ENCODE results near the gene DNMBP.
A peak's percentile ranks its signal among the peaks of the same experiment; 100 is the strongest.
"Not testable (repeated sequence)": the region's sequence is repeated elsewhere in the genome, so short reads cannot be mapped to it uniquely, and the experiment has no call there.

The DNMBP gene

DNA sequence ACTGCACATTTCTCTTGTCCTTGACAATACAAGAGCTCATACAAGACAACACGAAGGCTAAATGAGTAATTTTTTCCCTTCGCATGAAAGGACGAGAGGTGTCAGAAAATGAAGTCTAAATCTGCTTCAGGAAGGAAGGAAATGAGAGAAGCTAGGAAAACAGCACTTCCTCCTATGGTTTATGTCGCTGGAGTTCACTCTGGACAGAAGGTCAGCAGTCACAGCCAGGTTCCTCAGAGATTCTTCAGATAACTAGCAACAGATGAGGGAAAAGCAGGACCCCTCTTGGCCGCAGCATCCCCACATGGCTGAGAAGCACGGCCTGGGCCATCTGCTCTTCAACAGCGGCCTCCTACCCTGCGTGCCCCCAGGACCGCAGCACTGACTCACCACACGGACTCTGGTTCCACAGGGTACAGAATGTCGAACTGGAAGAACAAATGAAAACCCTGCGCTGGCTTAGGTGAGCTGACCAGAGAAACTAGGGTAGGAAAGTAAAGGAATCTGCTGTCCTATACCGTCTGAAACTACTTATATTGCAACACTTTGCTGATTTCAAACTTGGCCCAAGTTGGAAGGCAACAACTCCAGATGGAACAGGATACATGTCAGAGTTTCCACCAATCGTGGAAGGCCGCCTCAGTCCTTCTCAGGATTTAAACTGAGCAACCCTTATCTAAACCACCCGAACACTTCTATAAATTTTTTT, 26.3 kb downstream of the DNMBP start:
- DNase-seq = no peak

DNA sequence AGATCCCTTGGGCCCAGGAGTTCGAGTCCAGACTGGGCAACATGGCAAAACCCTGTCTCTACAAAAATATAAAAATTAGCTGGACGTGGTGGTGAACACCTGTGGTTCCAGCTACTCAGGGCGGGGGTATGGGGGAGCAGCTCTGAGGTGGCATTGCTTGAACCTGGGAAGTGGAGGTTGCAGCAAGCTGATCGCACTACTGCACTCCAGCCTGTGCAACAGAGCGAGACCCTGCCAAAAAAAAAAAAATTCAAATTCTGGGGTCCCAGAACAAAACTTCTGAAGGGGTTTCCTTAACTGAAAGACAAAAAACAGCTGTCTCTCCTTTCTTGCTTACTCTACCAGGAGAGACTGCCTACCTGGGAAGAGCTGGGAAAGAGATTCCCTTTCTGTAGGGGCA, 27.0 kb downstream of the DNMBP start:
- no peak for DNase-seq

DNA sequence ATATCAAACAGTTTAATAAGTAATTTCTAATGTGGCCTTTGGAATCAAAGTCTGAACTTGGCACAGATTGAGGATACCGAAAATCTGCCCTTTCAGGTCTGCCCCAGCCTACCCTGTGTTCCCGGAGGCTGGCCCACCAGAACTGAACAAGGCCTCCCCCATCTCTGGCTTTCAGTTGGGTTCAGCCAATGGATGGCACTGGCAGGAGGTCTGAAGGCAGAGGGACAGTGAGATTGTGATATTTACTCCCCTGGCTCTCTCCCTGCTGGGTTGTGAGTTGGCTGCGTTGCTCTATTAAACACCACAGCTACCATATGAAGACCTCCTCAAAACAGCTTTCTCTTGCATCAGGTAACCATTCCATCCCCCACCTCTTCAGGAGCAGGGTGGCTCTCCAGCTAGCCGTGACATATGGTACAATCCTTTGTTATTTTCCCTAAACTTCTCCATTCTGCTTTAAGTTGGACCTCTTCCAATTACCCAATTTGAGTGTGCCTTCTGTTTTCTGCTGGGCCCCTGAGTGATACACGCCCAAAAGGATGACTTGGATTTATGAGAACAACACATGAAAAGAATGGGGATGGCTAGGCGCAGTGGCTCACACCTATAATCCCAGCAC, 28.1 kb downstream of the DNMBP start:
- no peak for DNase-seq

DNA sequence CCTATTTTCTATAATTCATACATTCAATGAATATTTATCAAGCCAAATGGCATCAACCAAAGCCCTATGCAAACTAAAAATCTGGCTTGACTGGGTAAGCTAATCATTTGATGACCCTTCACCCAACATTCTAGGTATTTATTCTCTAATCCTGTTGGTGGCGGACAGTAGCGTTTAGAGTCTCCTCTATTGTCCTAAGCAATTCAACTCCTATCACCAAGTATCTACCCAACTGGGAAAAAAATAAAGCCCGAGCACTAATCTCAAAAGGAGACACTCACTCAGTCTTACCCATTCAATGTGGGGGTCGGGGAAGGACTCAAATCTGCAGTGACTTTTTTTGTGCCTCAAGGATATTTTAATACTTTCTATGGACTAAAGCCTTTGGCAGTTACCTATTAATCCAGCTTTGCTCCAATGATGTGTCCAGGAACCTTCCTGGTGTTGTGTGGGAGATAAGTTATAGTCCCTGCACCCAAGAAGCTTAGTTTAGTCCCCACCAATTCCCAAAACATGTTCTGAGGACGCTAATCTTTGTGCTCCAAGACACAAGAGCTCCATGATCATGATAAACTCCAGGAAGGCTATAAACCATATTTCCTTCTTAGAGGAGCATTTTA, 30.6 kb downstream of the DNMBP start:
- no peak for DNase-seq

DNA sequence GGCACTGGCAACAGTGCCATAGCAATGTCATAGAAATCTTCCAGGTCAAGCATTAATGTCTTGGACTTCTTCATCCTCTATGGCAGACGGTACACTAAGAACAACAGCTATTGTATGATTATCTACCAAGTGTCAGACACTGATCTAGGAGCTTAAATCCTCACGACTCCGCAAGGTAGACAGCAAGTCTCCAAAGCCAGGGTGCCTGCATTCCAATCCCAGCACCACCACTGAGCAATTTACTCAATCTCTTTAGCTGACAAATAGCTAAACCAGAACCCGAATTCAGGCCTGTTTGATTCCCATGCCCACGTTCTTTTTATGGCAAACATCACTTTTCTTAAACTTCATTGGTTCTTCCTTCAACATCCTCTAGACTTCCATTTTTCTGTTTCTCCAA, 31.8 kb downstream of the DNMBP start:
- DNase-seq = no peak

DNA sequence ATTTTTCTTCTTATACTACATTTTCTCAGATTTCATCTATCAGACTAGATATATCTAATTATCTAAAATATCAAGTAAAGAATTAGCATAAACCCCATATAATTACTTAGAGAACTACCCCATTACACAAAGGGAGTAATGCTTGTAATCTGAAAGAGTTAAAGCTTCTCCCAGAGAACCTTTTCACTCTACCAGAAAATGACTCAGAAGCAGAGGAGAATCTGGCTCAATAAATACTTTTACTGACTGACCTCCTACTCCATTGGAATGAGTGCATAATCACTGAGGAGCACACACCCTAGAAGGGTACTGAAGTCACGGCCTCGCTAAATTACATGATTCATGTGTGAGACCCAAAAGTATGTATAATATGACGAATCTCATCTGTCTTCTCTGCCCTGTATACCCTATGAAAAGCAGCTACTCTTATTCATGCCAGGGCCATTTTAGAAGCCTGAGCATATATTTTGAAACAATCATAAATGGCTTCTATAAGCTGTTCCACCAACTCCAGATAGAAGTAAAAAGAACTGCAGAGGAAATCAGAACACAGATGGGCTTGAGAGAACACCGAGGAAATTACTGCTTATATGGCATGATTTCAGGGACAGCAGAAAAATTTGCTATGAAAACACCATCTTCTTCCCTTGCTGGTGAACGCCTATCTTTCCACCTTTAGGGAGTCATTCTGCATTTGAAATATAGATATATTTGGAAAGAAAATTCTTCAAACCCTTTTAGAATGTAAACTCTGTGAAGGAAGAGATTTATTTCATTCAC, 32.7 kb downstream of the DNMBP start:
- no peak for DNase-seq

DNA sequence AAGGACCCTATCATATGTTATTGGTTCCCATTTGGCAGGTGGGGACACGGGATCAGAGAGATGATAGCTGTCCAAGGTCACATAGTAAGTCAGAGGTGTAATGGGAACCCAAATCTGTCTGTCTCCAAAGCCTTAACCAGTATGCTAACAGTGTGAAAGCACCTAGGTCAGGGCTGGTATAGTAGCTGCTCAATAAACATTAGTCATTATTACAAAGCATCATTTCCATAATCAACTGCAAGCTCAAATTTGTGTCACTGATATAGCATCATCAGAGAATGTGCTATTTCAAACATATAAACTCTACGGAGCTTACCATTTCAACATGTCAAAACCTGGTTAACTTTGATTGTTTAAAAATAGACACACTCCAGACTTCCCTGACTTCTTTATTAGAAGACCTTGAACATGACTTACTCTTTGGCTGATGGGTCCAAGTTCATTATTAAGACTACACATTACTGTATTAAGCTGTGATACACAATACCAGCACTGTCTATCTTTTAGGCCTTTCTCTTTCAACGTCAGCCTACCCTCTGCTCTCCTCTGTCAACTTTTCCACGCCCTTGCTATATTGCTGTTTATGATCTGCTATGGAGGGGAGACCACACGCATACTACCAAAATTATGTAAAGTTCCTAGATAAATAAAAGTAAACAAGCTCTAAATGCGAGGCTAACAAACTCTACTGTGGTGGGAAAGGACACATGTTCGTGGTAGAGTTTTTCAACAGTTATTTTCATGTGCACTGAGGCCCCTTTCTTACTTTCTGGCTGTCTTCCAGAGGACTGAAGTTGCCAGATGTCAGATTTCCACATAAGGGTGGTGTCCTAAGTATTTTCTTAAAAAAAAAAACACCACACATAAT, 33.6 kb downstream of the DNMBP start:
- no peak for DNase-seq

DNA sequence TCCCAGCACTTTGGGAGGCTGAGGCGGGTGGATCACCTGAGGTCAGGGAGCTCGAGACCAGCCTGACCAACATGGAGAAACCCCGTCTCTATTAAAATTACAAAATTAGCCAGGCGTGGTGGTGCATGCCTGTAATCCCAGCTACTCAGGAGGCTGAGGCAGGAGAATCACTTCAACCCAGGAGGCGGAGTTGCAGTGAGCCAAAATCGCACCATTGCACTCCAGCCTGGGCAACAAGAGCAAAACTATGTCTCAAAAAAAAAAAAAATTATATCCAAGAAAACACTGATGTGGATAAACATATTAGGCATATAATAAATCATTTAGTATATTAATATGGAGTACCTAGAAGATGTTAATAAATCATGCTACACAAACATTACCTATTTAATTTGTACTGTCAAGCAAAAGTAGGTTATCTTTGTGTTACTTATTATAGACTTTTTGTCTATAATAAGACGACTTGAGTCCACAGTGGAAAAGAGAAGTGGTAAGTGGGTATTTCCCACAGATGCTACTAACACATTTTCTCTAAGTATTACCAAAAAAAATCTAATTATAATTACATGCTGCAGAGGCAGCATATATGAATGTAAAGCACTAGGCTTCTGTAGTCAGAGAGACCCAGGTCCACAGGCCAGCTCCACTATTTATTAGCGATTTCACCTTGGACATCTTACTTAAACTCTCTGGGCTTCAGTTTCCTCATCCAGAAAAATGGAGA, 34.5 kb downstream of the DNMBP start:
- no peak for DNase-seq

DNA sequence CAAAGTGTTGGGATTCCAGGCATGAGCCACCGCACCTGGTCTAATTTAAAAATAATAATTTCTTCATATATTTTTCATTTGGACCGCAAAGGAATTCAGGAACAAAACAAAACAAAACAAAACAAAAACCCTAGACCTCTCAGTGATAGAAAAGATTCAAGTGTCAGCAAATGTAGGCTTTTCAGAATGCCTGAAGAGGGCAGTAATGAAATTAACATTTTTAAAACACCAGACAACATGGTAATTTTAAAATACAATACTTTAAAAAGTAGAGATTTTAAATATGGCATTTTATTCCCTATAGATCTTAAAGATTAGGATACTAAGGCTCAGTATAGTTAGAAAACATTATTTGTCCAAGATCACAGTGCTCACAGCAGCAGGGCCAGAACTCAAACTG, 36.6 kb downstream of the DNMBP start:
- DNase-seq = no peak

DNA sequence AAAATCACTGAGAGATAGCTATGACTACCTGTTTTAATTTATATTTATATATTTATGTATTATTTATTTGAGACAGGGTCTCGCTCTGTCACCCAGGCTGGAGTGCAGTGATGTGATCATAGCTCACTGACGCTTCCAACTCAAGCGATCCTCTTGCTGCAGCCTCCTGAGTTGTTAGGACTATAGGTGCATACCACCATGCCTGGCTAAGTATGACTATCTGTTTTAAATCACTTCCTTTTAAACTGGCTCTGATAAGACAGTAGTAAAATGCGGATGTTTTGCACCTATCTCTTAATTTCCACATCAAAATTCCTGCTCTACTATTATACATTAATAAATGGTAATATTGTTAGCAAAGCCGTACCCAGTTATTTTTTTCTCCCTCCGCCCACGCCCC, 41.8 kb downstream of the DNMBP start:
- no peak for DNase-seq

DNA sequence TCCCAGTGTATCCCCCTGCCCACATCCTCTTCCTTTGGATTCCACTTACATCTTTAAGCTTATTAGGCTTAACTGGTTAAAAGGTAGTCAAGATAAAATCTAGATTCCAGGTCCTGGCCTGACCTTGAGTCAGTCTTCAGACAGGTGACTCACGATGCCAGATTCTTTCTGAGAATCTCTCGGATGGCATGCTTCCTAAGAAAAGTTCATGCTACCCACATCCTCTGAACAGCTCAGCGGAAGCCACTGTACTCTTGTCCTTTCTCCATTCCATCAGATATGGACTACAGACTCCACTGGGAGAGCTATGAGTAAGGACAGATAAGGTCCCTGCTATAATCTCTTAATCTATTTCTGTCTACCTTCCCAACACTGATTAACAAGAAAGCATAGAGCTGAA, 43.4 kb downstream of the DNMBP start:
- peak in 1 of 5 experiments; percentile 11 for DNase-seq

DNA sequence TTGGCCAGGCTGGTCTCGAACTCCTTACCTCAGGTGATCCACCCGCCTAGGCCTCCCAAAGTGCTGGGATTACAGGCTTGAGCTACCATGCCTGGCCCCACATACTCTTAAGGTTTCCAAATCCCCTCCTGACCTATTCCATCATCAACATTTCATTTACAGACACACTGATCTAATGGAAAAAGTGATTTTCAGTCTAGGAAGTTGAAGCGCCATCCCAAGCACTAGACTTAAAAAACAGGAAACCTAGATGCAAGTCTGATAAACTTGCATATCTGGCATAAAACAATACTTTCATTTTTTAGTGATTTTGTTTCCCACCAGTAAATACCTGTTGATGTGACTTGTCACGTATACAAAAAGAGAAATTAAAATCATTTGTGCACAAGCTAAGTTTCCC, 44.0 kb downstream of the DNMBP start:
- DNase-seq = no peak

DNA sequence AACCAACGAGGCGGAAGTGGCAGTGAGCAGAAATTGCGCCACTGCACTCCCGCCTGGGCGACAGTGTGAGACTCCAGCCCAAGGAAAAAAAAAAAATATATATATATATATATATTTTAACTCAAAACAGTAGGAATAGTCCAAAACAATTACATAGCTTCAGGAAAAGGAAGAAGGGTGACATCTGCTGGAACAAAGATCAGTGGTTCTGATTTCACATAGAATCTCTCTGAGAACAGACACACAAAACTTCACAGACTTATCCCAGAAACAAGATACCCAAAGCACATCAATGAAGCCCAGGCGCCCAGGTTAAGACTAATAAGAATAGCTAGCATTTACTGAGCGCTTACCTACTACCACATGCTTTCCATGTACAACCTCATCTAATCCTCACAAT, 45.0 kb downstream of the DNMBP start:
- DNase-seq = no peak

DNA sequence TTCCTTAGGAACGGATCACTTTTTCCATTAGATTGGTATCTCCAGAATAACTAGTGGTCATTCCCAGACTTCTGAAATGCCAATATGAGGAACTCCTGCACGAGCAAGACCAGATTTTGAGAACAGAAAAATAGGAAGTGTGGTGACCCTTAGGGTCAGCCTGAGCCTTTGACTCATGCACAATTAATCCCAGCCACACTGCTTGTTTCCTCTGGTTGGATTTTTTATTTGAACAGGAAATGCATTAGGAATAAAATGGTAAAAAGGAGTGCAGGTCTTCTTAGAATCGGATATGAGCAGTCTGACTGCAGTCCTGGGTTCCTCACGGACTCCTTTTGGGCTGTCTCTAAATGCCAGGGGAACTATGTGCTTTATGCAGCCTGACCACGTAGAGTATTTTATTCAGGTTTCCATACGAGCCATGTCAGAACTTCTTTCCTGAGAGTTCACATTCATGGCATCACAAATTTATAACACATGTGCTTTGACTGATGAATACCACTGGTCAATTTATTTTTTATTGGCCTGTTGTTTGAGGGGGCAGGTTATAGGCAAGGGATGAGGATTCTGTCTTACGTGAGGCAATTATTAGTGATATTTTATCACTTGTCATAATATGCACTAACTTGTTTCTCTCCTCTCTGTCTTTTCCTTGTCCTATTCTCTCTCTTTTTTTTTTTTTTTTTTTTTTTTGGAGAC, 46.1 kb downstream of the DNMBP start:
- DNase-seq = not testable (repeated sequence)

DNA sequence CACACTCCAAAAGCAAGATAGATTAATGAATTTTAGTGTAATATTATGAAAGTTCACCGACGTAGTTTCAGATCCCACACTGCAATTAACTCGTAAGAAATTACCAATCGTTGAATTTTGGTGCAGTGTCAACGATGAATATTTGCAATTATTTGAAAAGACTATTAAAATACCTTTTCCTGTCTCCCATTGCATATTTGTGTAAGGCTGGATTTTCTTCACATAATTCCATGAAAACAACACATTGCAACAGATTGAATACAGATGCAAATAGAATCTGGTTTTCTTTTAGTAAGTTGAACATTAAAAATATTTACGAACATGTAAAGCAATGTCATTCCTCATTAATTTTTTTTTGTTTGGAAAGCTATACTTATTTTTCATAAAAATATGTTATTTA, 50.9 kb downstream of the DNMBP start:
- no peak for DNase-seq

DNA sequence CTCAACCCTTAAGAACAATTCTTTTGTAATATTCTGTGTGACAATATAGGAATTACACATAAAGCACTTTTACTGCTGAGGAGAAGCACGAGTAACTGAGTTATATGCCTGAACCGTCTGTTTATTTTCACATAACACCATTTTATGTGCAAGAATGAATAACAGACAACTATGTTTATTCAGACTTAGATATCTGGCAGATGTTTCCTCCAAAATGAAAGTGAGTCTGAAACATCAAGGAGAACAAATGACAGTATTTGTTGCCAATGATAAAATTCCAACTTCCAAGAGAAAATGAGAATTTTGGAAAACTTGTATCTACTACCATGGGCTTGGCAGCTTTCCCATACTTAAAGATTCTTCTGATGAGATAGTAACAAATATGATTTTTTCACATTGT, 51.4 kb downstream of the DNMBP start:
- DNase-seq = no peak

DNA sequence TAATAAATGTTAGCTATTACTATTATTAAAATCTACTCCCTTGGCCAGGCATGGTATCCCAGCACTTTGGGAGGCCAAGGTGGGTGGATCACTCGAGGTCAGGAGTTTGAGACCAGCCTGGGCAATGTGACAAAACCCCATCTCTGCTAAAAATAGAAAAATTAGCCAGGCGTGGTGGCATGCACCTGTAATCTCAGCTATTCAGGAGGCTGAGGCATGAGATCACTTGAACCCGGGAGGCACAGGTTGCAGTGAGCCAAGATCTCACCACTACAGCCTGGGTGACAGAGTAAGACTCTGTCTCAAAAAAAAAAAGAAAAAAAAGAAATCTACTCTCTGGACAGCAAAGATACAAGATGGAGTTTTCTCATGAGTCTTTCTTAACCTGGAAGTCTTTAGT, 56.2 kb downstream of the DNMBP start:
- not testable (repeated sequence) for DNase-seq

DNA sequence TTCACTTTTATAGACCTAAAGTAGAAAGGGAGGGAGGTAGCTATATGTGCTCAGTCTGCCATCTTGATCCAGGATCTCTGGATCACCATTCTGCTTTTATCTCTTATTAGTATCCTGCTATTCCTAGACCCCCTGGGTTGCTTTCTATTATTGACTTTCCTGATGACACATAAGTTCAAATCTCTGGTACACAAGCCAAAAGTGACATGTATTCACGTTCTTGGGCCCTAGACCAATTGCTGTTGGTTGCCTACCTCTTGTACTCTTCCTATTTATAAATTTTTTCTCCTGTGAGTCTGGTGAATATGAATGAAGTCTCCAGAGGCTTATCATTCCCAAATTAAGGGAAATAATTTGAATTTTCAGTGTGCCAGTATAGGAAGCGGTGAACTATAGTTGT, 56.9 kb downstream of the DNMBP start:
- no peak for DNase-seq

DNA sequence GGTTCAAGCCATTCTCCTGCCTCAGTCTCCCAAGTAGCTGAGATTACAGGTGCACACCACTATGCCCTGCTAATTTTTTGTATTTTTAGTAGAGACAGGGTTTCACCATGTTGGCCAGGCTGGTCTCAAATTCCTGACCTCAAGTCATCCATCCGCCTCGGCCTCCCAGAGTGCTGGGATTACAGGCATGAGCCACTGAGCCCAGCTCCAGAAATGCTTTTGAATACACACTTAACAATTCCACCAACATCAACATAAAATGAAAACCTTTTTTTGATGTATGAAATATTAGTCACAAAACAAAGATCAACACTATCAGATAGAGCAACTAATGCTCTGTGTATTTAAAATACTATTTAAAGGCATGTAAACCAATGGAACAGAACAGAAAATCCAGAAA, 63.7 kb downstream of the DNMBP start:
- not testable (repeated sequence) for DNase-seq

DNA sequence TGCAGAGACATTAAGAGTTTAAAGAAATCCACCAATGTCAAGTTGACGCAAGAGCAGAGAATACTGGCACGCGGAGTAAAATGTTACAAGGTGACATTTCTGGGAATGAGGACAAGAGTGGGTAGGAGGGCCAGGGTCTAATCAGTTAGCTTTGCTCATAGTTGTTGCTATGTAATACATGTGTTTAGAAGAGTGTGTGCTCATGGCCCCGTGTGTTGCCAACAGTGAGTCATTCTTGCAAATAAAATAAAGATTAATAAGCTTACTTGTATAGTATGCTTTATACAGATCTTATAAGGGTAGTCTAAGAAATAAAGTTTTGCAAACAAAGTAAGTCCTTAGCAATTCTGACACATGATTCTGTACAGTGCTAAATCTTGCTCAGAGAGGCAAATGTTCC, 64.5 kb downstream of the DNMBP start:
- DNase-seq = no peak

DNA sequence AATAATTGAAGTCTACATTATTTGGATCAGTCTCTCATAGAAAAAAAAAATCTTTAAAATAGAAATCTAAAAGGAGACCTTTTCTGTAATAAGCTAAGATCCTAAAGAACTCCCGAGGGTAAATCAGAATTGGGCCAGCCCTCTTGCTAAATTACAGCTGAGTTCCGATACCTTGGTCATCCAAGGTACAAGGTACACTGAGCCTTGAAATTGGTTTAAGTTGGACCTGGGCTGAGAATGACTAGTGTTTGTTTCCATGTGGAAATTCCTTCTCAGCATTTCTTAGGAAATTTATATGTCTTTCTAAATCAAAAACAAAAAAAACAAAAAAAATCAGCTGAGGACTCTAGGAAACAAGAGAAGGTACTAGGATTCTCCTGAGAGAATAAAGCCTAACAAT, 64.9 kb downstream of the DNMBP start:
- DNase-seq = no peak
